ENCODE results near the gene AP3S2. TPM values are rescaled to one million over a fixed set of nuclear protein-coding genes. Genes with fewer than 3 reads are reported as not detected.

AP3S2 gene
- polyA plus RNA-seq, 1 experiment = 54.8 TPM

DNA sequence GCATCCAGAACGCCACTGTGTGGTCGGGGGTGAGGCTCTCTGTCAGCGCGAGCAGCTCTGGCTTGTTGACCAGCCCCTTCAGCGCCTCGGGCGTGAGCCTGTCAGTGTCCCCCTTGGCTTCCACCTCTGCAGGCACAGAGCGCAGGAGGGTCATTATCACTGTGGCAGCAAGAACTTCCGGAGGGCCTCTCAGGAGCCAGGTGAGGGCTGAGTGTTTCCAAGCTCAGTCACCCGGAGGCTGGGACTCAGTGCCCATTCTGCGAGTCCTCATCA lies 10.0 kb upstream of the AP3S2 start:
- CTCF ChIA-PET = no interaction called here
- POLR2A ChIA-PET = no interaction called here
- Histone ChIP-seq H3K4me3 (ENCODE audit: low read depth, low read length) (no peak overlapping the region), H3K27me3 (ENCODE audit: control insufficient read depth, insufficient read depth, low read length) (no peaks in the 10 kb centered on the region), H3K9me3 (ENCODE audit: control insufficient read depth, insufficient read depth, low read length) (no peaks in the 10 kb centered on the region), H3K27ac (ENCODE audit: low read depth, low read length) (no peak overlapping the region)
- TF ChIP-seq, protein P1, sequence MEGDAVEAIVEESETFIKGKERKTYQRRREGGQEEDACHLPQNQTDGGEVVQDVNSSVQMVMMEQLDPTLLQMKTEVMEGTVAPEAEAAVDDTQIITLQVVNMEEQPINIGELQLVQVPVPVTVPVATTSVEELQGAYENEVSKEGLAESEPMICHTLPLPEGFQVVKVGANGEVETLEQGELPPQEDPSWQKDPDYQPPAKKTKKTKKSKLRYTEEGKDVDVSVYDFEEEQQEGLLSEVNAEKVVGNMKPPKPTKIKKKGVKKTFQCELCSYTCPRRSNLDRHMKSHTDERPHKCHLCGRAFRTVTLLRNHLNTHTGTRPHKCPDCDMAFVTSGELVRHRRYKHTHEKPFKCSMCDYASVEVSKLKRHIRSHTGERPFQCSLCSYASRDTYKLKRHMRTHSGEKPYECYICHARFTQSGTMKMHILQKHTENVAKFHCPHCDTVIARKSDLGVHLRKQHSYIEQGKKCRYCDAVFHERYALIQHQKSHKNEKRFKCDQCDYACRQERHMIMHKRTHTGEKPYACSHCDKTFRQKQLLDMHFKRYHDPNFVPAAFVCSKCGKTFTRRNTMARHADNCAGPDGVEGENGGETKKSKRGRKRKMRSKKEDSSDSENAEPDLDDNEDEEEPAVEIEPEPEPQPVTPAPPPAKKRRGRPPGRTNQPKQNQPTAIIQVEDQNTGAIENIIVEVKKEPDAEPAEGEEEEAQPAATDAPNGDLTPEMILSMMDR (IDR thresholded peaks at IDR 0.05; ENCODE audit: low read depth, low read length) = no peak
- DNase-seq (ENCODE audit: low read depth, low spot score) = no peak

DNA sequence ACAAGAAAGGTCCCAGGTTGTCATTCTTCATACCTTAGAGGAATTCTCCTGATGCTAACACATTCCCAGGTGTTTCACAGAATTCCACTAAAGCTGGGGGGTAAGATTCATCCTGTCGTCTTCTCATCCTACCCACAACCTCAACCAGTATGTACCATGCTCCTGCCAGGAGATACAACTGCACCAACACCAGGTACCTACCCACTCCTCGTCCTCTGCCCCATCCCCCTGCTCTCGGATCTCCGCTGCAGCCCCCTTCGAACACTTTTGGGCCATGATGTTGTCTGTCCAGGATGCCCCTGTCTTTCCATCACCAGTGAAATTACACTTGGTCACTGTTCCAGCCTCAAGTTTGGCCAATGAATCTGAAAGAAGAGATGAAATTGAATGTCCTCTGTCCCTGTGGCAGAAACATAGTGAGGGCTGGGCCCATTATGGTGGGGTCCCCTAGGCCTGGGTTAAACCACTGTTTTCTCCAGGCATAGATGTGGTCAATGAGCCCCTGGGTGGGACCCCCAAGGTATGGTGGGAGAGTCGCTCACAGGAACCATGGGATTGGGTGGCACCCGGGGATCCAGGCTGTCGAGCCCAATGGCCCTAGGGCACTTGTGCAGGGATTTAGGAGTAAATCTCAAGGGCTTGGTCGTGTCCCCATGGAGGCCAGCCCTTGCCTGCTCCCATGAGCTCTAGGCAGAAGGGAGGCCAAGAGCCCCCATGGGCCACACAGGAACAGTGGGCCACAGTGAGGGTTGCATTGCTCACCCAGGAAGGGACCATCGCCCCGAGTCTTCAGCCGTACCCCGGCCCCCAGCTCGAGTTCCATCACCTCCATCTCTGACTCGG lies 9.4 kb upstream of the AP3S2 start:
- ChIA-PET POLR2A (no interaction called here), CTCF (no interaction called here)
- Histone ChIP-seq H3K27ac (ENCODE audit: low read depth, low read length) (no peak overlapping the region), H3K9me3 (ENCODE audit: control insufficient read depth, insufficient read depth, low read length) (no peaks in the 10 kb centered on the region), H3K4me3 (ENCODE audit: low read depth, low read length) (no peak overlapping the region), H3K27me3 (ENCODE audit: control insufficient read depth, insufficient read depth, low read length) (no peaks in the 10 kb centered on the region)
- DNase-seq (ENCODE audit: low read depth, low spot score) = no peak
- TF ChIP-seq, protein P1 (IDR thresholded peaks at IDR 0.05; ENCODE audit: low read depth, low read length) = no peak

DNA sequence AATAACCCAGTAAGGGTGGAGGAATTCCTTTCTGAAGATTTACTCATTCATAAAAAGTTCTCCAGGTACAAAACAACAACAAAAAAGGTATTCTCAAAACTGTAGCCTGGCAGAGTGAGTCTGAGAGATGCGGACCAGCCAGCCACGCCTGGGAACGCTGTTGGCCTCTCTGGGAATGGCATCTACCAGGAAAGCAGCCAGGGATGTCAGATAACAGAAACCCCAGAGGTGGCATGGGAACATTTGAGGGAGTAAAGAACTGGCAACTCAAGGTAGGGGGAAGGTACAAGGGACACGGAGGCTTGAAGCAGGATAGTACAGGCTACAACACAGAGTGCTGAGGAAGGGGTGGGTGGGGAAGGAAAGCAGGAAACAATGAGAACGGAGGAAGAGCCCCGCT lies 7.1 kb upstream of the AP3S2 start:
- H3K27me3 ChIP-seq (ENCODE audit: control insufficient read depth, insufficient read depth, low read length) = no peaks in the 10 kb centered on the region
- CTCF ChIA-PET = no interaction called here
- H3K4me3 ChIP-seq (ENCODE audit: low read depth, low read length) = no peak overlapping the region
- POLR2A ChIA-PET = no interaction called here
- no peak overlapping the region for H3K27ac ChIP-seq (ENCODE audit: low read depth, low read length)
- TF ChIP-seq, protein P1 (IDR thresholded peaks at IDR 0.05; ENCODE audit: low read depth, low read length) = no peak
- no peaks in the 10 kb centered on the region for H3K9me3 ChIP-seq (ENCODE audit: control insufficient read depth, insufficient read depth, low read length)
- DNase-seq (ENCODE audit: low read depth, low spot score) = no peak

DNA sequence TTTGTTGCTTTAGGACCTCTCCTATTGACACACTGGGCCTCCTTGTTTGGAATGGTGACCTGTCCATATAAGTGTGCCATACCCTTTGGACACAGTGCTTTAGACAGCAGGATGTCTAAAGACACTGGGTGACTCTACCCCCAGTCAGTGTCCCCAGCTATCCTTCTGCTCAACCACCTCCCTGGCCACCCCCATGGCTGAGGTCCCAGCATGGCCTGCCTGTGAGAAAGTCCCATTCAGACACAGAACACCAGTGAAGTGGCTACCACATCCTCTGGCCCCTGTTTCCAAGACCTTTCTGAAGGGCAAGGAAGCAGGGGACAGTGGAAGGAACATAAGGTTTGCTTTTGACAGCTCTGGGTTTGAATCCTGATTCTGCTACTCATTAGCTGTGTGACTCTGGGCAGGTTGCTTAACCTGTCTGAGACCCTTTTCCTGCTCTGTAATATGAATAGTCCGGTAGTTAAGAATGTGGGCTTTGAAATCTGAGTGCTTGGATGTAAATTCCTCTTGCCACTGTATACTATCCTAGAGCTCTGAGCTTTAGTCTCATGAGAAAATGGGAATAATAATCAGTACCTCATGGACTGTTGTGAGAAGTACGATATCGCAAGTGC lies 6.3 kb upstream of the AP3S2 start:
- no peaks in the 10 kb centered on the region for H3K27me3 ChIP-seq (ENCODE audit: control insufficient read depth, insufficient read depth, low read length)
- H3K27ac ChIP-seq (ENCODE audit: low read depth, low read length) = no peak overlapping the region
- H3K9me3 ChIP-seq (ENCODE audit: control insufficient read depth, insufficient read depth, low read length) = no peaks in the 10 kb centered on the region
- ChIA-PET POLR2A (no interaction called here), CTCF (interaction anchor here (1.5 kb wide), 1 partner anchor 171 kb away, joined by 10 read pairs; no protein-coding TSS in a partner anchor)
- TF ChIP-seq, protein P1 (IDR thresholded peaks at IDR 0.05; ENCODE audit: low read depth, low read length) = no peak
- no peak overlapping the region for H3K4me3 ChIP-seq (ENCODE audit: low read depth, low read length)
- DNase-seq (ENCODE audit: low read depth, low spot score) = no peak

DNA sequence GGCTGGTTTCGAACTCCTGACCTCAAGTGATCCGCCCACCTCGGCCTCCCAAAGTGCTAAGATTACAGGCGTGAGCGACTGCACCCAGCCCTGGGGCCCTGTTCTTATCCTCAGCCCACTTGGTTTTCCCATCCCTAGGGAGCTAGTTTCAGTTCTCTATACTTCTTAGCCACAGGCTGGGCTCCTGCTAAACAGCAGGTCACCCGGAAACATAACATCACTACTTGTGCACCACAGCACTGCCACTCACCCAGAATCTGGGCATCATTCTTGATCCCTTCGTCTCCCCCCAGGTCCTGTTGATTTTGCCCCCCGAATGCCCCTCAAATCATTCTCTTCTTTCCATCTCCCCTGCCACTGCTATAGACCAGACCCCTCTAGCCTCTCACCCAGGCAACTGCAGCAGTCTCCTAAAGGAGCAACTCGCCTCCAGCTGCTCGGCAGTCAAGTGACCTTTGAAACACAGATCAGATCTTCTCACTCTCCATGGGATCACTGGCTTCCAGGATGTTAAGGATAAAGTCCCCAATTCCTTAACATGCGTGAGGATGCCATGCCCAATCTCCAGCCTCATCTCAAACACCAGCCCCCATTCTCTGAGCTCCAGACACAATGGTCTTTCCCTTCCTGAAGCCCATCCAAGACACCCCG lies 5.6 kb upstream of the AP3S2 start:
- ChIA-PET CTCF (interaction anchor here (0.6 to 2.0 kb wide), 8 partner anchors 8 to 322 kb away, joined by 3 to 12 read pairs (median 6); no protein-coding TSS in a partner anchor), POLR2A (no interaction called here)
- TF ChIP-seq, protein P1 (IDR thresholded peaks at IDR 0.05; ENCODE audit: low read depth, low read length) = no peak
- Histone ChIP-seq H3K9me3 (ENCODE audit: control insufficient read depth, insufficient read depth, low read length) (no peaks in the 10 kb centered on the region), H3K4me3 (ENCODE audit: low read depth, low read length) (no peak overlapping the region), H3K27me3 (ENCODE audit: control insufficient read depth, insufficient read depth, low read length) (no peaks in the 10 kb centered on the region), H3K27ac (ENCODE audit: low read depth, low read length) (no peak overlapping the region)
- no peak for DNase-seq (ENCODE audit: low read depth, low spot score)
